NCI-H2196 (cell line): ENCODE results near the gene PLXNA3.

Experiments
- DNase-seq: peaks from one replicate; lab custom pipeline; 2025; ENCODE audit not compliant: unreplicated experiment; lab: John Stamatoyannopoulos, UW

Gene PLXNA3

DNA sequence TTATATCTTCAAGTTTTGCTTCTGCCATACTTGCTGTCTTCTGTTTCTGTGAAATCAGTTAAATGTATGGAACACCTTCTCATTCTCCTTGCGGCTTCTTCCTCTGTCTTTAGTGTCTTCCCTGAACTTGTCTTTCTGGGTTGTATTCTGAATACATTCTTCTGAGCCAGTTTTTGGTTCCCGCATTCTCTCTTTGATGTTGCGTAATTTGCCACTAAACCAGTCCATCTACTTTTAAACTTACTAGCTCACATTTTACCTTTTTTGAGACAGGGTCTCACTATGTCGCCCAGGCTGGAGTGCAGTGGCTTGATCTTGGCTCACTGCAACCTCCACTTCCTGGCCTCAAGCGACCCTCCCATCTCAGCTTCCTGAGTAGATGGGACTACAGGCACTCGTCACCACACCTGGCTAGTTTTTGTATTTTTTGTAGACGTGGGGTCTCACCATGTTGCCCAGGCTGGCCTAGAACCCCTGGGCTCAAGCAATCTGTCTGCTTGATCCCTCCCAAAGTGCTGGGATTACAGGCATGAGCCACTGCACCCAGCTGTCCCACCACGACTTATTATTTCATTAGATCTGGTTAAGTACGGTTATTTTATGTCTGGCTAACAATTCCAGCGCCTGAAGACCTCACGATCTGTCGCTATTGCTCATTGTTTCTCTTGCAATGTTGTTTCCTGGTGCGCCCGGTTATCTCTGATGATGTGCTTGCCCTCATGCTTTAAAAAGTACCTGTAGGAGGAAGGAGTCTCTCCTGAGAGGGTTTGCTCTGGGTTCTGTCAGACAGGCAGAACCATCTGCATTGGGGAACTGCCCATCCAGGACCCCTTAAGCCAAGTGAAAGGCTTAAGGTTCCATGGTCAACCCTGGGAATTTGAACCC is 67.8 kb downstream of the PLXNA3 start:
- no peak for DNase-seq

DNA sequence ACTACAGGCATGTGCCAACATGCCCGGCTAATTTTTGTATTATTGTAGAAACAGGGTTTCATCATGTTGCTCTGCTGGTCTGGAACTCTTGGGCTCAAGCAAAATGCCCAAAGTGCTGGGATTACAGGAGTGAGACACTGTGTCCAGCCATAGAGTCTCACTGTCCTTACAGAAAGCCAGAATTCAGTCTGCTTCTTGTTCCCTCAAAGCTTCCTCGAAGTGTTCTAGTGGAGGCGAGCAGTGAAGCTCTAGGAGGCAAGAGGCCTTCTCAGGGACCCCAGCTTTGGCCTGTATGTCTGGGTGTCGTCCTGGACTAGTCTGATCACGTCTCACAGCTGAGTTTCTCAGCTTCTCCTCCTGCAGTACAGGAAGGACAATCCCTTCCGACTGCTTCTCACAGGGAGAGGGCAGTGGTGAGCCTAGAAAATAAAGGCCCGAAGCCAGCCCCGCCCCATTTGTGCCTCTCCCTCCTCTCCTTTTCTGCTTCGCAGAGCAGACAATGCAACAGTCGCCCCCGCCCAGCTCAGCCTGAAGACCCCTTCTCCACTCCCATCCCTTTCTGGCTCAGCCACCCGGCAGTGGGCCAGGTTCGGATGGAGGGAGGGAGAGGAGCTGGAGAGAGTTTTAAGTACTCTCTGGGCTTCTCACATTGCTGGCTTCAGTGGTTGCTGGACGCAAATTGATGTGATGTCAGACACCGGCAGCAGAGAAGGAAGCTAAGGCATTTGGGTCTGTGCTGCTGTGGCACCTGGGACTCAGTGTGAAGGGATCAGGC is 69.0 kb downstream of the PLXNA3 start:
- peak; percentile 68 for DNase-seq
